ENCODE measurements around the gene PGLYRP3. TPM values are rescaled to one million over a fixed set of nuclear protein-coding genes. Genes with fewer than 3 reads are reported as not detected.
A peak's percentile ranks its signal among the peaks of the same experiment; 100 is the strongest.

PGLYRP3 gene
- total RNA-seq, 4 donors from 2014 or later = not detected

DNA sequence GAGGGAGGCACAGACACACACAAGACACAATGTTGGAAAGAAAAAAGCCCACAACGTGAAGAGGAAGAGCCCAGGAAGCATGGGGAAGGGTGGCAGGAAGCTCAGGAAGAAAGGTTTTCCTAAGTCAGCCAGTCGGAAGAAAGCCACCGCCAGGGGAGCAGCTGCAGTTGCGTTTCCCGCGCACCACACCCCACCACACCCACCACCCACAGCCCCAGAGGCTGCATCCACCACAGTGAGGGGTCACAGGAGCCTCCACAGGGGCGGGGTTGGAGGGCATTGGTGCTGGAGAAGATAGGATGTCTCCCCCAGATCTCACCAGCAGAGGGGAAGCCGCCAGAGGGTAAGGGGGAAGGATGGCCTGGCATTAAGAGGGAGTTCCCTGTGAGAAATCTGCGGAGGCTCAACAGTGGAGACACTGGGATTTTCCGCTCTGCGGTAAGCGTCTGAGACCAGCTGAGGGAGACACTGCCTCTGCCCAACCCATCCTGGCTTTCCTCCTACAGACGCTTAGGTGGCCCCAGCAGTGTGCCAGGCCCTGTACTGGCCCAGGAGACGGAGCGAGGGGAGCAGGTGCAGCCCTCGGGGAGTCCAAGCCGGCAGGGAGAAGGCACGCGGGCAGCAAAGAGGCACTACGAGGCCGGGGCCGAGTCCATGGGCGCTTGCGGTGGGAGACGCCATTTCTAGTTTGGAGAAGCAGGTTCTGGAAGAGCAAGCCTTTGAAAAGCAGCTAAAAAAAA is 19.8 kb downstream of the PGLYRP3 start:
- no peaks in the 10 kb centered on the region for H3K27me3 ChIP-seq
- H3K9me3 ChIP-seq = no peaks in the 10 kb centered on the region
- H3K4me3 ChIP-seq = no peak overlapping the region
- no peak overlapping the region for H3K27ac ChIP-seq
- H3K36me3 ChIP-seq = no peaks in the 10 kb centered on the region
- H3K4me1 ChIP-seq = no peaks in the 10 kb centered on the region
- 70 to 77% methylated on average over 25 of the region's 25 CpGs for WGBS, 2 donors
- TF ChIP-seq, protein P1, sequence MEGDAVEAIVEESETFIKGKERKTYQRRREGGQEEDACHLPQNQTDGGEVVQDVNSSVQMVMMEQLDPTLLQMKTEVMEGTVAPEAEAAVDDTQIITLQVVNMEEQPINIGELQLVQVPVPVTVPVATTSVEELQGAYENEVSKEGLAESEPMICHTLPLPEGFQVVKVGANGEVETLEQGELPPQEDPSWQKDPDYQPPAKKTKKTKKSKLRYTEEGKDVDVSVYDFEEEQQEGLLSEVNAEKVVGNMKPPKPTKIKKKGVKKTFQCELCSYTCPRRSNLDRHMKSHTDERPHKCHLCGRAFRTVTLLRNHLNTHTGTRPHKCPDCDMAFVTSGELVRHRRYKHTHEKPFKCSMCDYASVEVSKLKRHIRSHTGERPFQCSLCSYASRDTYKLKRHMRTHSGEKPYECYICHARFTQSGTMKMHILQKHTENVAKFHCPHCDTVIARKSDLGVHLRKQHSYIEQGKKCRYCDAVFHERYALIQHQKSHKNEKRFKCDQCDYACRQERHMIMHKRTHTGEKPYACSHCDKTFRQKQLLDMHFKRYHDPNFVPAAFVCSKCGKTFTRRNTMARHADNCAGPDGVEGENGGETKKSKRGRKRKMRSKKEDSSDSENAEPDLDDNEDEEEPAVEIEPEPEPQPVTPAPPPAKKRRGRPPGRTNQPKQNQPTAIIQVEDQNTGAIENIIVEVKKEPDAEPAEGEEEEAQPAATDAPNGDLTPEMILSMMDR (IDR thresholded peaks at IDR 0.05) = no peak
- no peak for TF ChIP-seq EP300 (IDR thresholded peaks at IDR 0.05)
- TF ChIP-seq POLR2A (IDR thresholded peaks at IDR 0.05) = no peak
- DNase-seq (ENCODE audit: low spot score in 2 of 2) = no peak

DNA sequence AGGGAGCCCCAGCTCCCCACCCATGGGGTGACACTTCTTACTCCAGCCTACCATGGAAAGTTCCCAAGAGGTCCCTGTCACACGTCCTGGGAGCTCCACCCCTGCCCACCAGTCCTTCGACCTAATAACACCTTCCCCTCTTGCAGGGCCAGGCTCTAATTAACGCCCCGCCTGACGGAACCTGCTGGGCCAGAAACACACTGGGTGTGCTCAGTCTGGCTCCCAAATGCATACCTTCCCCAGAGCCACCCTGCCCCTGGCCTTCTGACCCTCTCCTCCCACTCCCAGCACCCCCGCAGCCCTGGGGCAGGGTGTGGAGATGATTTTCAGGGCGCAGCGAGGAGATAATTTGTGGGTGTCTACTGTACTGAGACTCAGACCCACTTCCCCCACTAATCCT is 20.6 kb downstream of the PGLYRP3 start:
- TF ChIP-seq POLR2A (IDR thresholded peaks at IDR 0.05) (no peak), EP300 (IDR thresholded peaks at IDR 0.05) (no peak)
- TF ChIP-seq, protein P1 (IDR thresholded peaks at IDR 0.05) = no peak
- no peaks in the 10 kb centered on the region for H3K4me1 ChIP-seq
- 45 to 58% methylated on average over 8 of the region's 8 CpGs for WGBS, 2 donors
- no peaks in the 10 kb centered on the region for H3K27me3 ChIP-seq
- no peaks in the 10 kb centered on the region for H3K36me3 ChIP-seq
- H3K4me3 ChIP-seq = no peak overlapping the region
- H3K27ac ChIP-seq = no peak overlapping the region
- no peak for DNase-seq (ENCODE audit: low spot score in 2 of 2)
- H3K9me3 ChIP-seq = no peaks in the 10 kb centered on the region

DNA sequence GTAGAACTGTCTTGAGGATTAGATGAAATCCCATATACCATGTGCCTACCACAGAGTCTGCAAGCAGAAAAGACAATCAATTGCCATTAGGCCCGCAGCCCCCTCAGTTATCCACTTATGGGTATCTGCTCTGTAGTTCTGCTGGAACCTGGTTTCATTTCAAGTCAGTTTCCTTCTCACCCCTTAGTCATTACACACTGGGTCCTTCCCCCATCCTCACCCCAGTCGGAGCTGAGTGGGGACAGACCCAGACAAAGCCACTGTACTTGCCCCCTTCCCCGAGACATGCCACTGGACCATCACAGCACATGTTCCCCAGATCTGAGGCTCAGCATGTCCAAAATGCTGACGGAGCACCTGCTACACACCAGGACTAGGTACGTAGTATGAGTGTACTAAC is 21.2 kb downstream of the PGLYRP3 start:
- 76 to 92% methylated on average over 5 of the region's 5 CpGs for WGBS, 2 donors
- no peaks in the 10 kb centered on the region for H3K27me3 ChIP-seq
- no peak for DNase-seq (ENCODE audit: low spot score in 2 of 2)

DNA sequence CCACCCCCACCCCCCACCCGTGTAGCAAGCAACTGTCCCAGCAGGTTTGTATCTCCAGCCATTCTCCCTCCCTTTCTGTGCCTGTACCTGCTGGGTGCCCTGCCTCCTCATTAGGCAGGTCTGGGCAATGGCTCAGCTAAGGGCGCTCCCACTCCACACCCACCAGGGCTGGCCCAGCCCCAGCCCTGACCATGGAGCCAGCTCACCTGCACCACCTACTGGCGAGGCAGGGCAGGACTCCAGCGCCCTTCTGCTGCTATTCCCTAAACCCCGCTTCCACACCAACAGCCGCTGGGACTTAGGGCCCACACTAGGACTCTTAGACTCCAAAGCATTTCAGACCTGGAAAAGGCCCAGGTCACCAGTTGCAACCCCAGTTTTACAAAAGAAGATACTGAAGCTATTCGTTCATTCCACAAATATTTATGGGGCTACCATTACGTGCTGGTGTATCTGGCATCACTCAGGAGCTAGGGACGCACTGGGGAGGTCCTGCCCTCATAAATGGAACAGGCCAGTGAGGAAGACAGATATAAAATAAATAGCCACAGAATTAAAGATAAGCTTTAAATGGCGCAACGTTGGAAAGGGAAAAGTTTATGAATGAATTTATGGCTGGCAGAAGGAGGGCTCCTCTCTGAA is 24.0 kb downstream of the PGLYRP3 start:
- Histone ChIP-seq H3K27ac (no peak overlapping the region), H3K27me3 (no peaks in the 10 kb centered on the region), H3K9me3 (no peaks in the 10 kb centered on the region), H3K4me3 (no peak overlapping the region), H3K36me3 (no peaks in the 10 kb centered on the region), H3K4me1 (no peaks in the 10 kb centered on the region)
- no peak for DNase-seq (ENCODE audit: low spot score in 2 of 2)
- WGBS, 2 donors = 62 to 67% methylated on average over 11 of the region's 11 CpGs
- TF ChIP-seq, protein P1 (IDR thresholded peaks at IDR 0.05) = no peak
- TF ChIP-seq POLR2A (IDR thresholded peaks at IDR 0.05) = no peak
- TF ChIP-seq EP300 (IDR thresholded peaks at IDR 0.05) = no peak

More for the DNA sequence above, 21.2 kb downstream of the PGLYRP3 start:
- Histone ChIP-seq H3K9me3 (no peaks in the 10 kb centered on the region), H3K4me1 (no peaks in the 10 kb centered on the region), H3K27ac (no peak overlapping the region), H3K36me3 (no peaks in the 10 kb centered on the region), H3K4me3 (no peak overlapping the region)
- no peak for TF ChIP-seq POLR2A (IDR thresholded peaks at IDR 0.05)
- TF ChIP-seq, protein P1 (IDR thresholded peaks at IDR 0.05) = no peak
- no peak for TF ChIP-seq EP300 (IDR thresholded peaks at IDR 0.05)

DNA sequence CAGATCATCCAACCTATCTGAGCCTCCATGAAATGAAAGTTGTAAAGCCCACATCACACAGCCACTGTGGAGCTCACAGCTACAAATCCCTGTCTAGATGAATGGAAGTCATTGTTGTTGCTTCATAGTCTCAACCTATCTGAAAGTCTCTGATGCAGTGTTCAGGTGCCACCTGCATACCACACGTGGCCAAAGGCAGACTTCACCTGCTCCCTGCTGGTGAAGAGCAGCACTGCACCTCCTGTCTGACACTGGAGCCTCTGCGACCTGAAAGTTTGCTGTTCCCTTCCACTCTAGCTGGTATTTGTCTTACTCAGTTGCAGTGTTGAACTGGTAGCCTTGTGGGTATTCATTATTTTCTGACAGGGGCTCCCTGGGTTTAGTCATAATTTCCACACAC is 34.9 kb downstream of the PGLYRP3 start:
- TF ChIP-seq EP300 (IDR thresholded peaks at IDR 0.05) (no peak), POLR2A (IDR thresholded peaks at IDR 0.05) (no peak)
- TF ChIP-seq, protein P1 (IDR thresholded peaks at IDR 0.05) = peak in 1 of 5 experiments; percentile 24
- peaks cover 0 to 1% of the 10 kb centered on the region in 2 donors for H3K27me3 ChIP-seq
- H3K36me3 ChIP-seq = no peaks in the 10 kb centered on the region
- no peak for DNase-seq (ENCODE audit: low spot score in 2 of 2)
- no peak overlapping the region for H3K4me3 ChIP-seq
- no peaks in the 10 kb centered on the region for H3K4me1 ChIP-seq
- no peaks in the 10 kb centered on the region for H3K9me3 ChIP-seq
- H3K27ac ChIP-seq = no peak overlapping the region
- 0 to 15% methylated on average over 1 to 2 of the region's 2 CpGs for WGBS, 2 donors

Measured in tibial nerve (tissue), 4 donors.